Testis (tissue), 3 donors: Measurements from ENCODE around the gene PLD1. TPM values are rescaled to one million over a fixed set of nuclear protein-coding genes. Genes with fewer than 3 reads are reported as not detected.

Experiments used
- DNase-seq: peaks from one replicate; pipeline ENCODE4 v3.0.0-alpha.2; 2019
- H3K27ac ChIP-seq, 2 donors: fragments of 200-600 bp; sonication (generic); one replicate each; pipeline ENCODE4 v1.5.1; 2019
- H3K27me3 ChIP-seq: fragments of 200-600 bp; sonication (generic); one replicate; pipeline ENCODE4 v1.5.1; 2019
- H3K36me3 ChIP-seq: fragments of 200-600 bp; sonication (generic); one replicate; pipeline ENCODE4 v1.5.1; 2017; ENCODE audit warnings: low read depth; ENCODE audit errors: missing control alignments
- H3K4me1 ChIP-seq: fragments of 200-600 bp; sonication (generic); one replicate; pipeline ENCODE4 v1.5.1; 2019
- H3K4me3 ChIP-seq, 2 donors: fragments of 200-600 bp; sonication (generic); one replicate each; pipeline ENCODE4 v1.5.1; 2017 to 2019
- H3K9me3 ChIP-seq: fragments of 200-600 bp; sonication (generic); one replicate; pipeline ENCODE4 v1.5.1; 2017
- POLR2A ChIP-seq: fragments of 450-650 bp; IDR thresholded peaks from one replicate; pipeline ENCODE4 v1.6.1; 2017; ENCODE audit warnings: antibody characterized with exemption, mild to moderate bottlenecking, moderate library complexity
- WGBS, 2 donors: methylation state at CpG; one replicate each; pipeline ENCODE4 v1.1.5; 2018; 5-methylcytosine and 5-hydroxymethylcytosine counted together
- intact Hi-C: fragments of 100-400 bp; cut with DNase I; formaldehyde crosslinking; loops from one replicate; pipeline ENCODE4 v1.15.1; 2023; ENCODE audit warnings: low total_unique reads
- polyA plus RNA-seq: library from polyadenylated mRNA; stranded (reverse); fragments of 350-450 nt; fragmentation: Illumina TruSeq; extraction: RNeasy Lipid Tissue Mini Kit (QIAGEN cat#74804); gene quantifications from one replicate; pipeline ENCODE4 v1.2.3, GENCODE V29; 2014; ENCODE audit warnings: low read depth, low replicate concordance; ENCODE audit not compliant: insufficient read depth
- total RNA-seq, 2 donors: library from RNA; depleted of rRNA; stranded (reverse); fragments of >200 nt; gene quantifications; one replicate each; pipeline ENCODE4 v1.2.3, GENCODE V29; 2016
- TF ChIP-seq, protein P1 (sequence below), 3 experiments: fragments of 450-650 bp in 2 of 3; fragments of 200-600 bp in 1 of 3; sonication (generic) in 1 of 3; IDR thresholded peaks; one replicate each; pipeline ENCODE4 v1.5.1; 2016 to 2019; ENCODE audit warnings: antibody characterized with exemption in 3 of 3, mild to moderate bottlenecking in 2 of 3, moderate library complexity in 1 of 3

Gene PLD1
- total and polyA plus RNA-seq, 3 donors from 2014 or later, result 10.7 to 27.4 (median 19.1) TPM

DNA sequence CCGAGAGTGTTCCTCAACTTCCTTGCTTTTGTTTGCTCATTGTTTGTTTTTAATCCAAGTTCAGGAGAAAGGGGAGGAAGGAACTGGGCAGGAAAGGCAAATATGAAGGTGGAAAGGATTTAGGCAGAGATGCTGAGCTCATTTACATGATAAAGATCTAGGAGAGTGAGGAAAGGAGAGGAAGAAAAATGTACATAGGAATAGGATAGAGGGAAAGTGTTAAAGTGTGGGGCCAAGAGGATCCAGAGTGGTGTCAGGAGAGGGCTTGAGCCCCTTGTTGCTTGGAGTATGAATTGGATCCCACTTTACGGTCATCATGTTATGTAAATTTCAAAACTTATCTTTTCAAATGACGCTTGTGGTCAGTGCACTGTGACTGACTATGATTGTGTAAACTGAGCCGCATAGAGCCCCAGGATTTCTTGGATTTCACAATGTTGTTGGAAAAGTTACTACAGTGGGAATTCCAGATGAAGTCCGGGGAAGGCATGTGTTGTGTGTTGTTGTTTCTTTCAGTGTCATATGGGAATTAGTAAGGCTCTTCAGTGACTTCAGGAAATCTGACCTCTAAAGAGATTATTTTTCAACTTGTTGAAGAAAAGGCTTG is 15.0 kb upstream of the PLD1 start:
- intact Hi-C loops, result no loop called here
- Histone ChIP-seq H3K27ac (no peak overlapping the region), H3K36me3 (no peaks in the 10 kb centered on the region), H3K9me3 (no peaks in the 10 kb centered on the region), H3K4me1 (peaks cover 16% of the 10 kb centered on the region), H3K4me3 (no peak overlapping the region), H3K27me3 (no peaks in the 10 kb centered on the region)
- TF ChIP-seq, protein P1, sequence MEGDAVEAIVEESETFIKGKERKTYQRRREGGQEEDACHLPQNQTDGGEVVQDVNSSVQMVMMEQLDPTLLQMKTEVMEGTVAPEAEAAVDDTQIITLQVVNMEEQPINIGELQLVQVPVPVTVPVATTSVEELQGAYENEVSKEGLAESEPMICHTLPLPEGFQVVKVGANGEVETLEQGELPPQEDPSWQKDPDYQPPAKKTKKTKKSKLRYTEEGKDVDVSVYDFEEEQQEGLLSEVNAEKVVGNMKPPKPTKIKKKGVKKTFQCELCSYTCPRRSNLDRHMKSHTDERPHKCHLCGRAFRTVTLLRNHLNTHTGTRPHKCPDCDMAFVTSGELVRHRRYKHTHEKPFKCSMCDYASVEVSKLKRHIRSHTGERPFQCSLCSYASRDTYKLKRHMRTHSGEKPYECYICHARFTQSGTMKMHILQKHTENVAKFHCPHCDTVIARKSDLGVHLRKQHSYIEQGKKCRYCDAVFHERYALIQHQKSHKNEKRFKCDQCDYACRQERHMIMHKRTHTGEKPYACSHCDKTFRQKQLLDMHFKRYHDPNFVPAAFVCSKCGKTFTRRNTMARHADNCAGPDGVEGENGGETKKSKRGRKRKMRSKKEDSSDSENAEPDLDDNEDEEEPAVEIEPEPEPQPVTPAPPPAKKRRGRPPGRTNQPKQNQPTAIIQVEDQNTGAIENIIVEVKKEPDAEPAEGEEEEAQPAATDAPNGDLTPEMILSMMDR (IDR thresholded peaks at IDR 0.05), result no peak
- no peak for TF ChIP-seq POLR2A
- DNase-seq, result no peak
- WGBS, 2 donors, result 69 to 79% methylated on average over 5 of the region's 5 CpGs

DNA sequence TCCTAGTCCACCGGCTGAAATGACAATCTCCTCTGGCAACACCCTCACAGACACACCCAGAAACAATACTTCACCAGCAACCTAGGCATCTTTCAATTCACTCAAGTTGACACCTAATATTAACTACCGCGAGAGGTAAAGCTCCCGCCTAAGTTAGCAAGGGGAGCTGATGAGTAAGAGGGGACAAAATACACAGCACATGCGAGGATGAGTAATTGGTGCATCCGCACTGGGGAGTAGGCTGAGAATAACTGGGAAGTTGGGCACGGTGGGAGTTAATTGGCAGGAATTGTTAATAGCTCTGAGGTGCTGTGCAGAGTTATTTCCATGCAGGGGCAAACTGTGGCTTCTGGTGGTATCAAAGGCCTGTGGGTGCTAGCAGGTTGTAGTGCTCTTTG is 14.5 kb upstream of the PLD1 start:
- Histone ChIP-seq H3K4me1 (peaks cover 11% of the 10 kb centered on the region), H3K9me3 (no peaks in the 10 kb centered on the region), H3K4me3 (no peak overlapping the region), H3K27ac (no peak overlapping the region), H3K27me3 (no peaks in the 10 kb centered on the region), H3K36me3 (no peaks in the 10 kb centered on the region)
- no peak for DNase-seq
- intact Hi-C loops, result no loop called here
- 83 to 91% methylated on average over 7 of the region's 7 CpGs for WGBS, 2 donors
- TF ChIP-seq, protein P1 (IDR thresholded peaks at IDR 0.05), result no peak
- no peak for TF ChIP-seq POLR2A

DNA sequence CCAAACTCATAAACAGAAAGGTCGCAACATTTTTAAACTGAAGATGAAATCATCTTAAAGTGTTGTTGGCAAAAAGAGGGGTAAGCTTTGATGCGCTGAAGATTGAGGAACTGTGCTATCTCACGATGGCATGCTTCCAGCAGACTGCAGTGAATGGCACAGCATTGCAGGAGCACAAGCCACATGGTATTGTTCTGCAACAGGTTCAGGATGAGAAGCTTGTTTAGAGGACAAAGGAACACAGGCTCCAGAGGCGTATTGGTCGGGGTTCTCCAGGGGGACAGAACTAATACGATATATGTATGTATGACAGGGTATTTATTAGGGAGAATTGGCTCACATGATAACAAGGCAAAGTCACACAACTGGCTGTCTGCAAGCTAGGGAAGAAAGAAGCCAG is 13.8 kb upstream of the PLD1 start:
- WGBS, 2 donors, result 83 to 87% methylated on average over 6 of the region's 6 CpGs
- no peak overlapping the region for H3K27ac ChIP-seq

DNA sequence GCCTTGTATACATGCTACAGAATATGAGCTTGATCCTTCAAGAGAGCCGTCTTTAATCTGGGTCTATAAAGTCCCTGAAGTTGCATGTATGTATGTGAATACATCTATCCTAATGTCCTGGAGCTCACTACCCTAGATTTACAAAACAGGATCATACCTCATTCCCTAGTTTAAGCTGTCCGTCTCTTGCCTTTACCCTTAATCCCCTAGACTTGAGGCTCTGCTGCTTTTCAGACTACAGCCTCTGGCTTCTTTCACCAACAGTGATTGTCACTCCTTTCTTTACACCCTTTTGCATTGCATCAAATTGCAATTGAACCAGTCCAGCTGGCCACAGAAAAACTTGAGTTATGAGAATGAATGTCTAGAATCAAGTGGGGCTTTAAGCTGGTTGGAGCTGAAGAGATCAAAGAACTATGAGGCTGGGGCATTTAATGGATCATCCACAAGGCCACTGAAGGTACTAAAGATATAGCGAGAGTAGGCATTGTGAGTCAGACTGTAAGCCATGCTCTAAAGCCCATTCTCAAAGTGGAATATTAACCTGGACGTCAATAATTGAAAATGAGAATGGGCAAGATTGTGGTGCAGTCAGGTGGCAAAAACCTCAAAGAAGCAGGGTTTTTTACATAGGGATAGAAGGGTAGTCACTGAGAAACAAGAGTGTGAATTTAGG is 12.3 kb upstream of the PLD1 start:
- intact Hi-C loops, result no loop called here
- WGBS, 2 donors, result 73 to 75% methylated on average over 4 of the region's 4 CpGs

More for the DNA sequence above, 13.8 kb upstream of the PLD1 start:
- no peaks in the 10 kb centered on the region for H3K27me3 ChIP-seq
- H3K4me3 ChIP-seq, result no peak overlapping the region
- intact Hi-C loops, result no loop called here
- TF ChIP-seq, protein P1 (IDR thresholded peaks at IDR 0.05), result no peak
- no peak for TF ChIP-seq POLR2A
- H3K9me3 ChIP-seq, result no peaks in the 10 kb centered on the region
- no peak for DNase-seq
- H3K4me1 ChIP-seq, result peaks cover 4% of the 10 kb centered on the region
- no peaks in the 10 kb centered on the region for H3K36me3 ChIP-seq

More for the DNA sequence above, 12.3 kb upstream of the PLD1 start:
- no peak for TF ChIP-seq POLR2A
- TF ChIP-seq, protein P1 (IDR thresholded peaks at IDR 0.05), result no peak
- Histone ChIP-seq H3K36me3 (no peaks in the 10 kb centered on the region), H3K4me1 (no peaks in the 10 kb centered on the region), H3K27me3 (no peaks in the 10 kb centered on the region), H3K27ac (no peak overlapping the region), H3K4me3 (no peak overlapping the region), H3K9me3 (no peaks in the 10 kb centered on the region)
- DNase-seq, result no peak
